ENCODE measurements around the gene GRSF1. TPM values are rescaled to one million over a fixed set of nuclear protein-coding genes. Genes with fewer than 3 reads are reported as not detected.

GRSF1 gene
- total RNA-seq, 1 donor from 2014 or later: 83.4 TPM

- H3K36me3 Mint-ChIP-seq (ENCODE audit: low read depth): peaks cover 24% of the 10 kb centered on the region
- no peak overlapping the region for H3K4me3 Mint-ChIP-seq (ENCODE audit: unreplicated experiment)
- peaks cover 24% of the 10 kb centered on the region for H3K4me1 Mint-ChIP-seq (ENCODE audit: low read depth)
- no peaks in the 10 kb centered on the region for H3K9me3 Mint-ChIP-seq (ENCODE audit: low read depth)
- no peak for DNase-seq (ENCODE audit: low spot score)
- peak overlapping the region; percentile 32 for H3K27ac Mint-ChIP-seq (ENCODE audit: unreplicated experiment)
- TF ChIP-seq CTCF (IDR thresholded peaks at IDR 0.05): no peak
- H3K27me3 Mint-ChIP-seq (ENCODE audit: low read depth): no peaks in the 10 kb centered on the region
Observed at GRCh38 chr4:70833675-70834074, 6.0 kb downstream of the GRSF1 start.

GRCh38 chr4:70831293-70831692 lies 8.4 kb downstream of the GRSF1 start:
- H3K4me1 Mint-ChIP-seq (ENCODE audit: low read depth): peaks cover 11% of the 10 kb centered on the region
- no peak for DNase-seq (ENCODE audit: low spot score)
- no peaks in the 10 kb centered on the region for H3K27me3 Mint-ChIP-seq (ENCODE audit: low read depth)
- H3K36me3 Mint-ChIP-seq (ENCODE audit: low read depth): peaks cover 31% of the 10 kb centered on the region
- no peak overlapping the region for H3K27ac Mint-ChIP-seq (ENCODE audit: unreplicated experiment)
- no peak overlapping the region for H3K4me3 Mint-ChIP-seq (ENCODE audit: unreplicated experiment)
- H3K9me3 Mint-ChIP-seq (ENCODE audit: low read depth): no peaks in the 10 kb centered on the region
- no peak for TF ChIP-seq CTCF (IDR thresholded peaks at IDR 0.05)

GRCh38 chr4:70830054-70830453 lies 9.6 kb downstream of the GRSF1 start:
- TF ChIP-seq CTCF (IDR thresholded peaks at IDR 0.05): no peak
- Mint-ChIP-seq H3K9me3 (ENCODE audit: low read depth) (no peaks in the 10 kb centered on the region), H3K27ac (ENCODE audit: unreplicated experiment) (no peak overlapping the region), H3K36me3 (ENCODE audit: low read depth) (peaks cover 40% of the 10 kb centered on the region), H3K27me3 (ENCODE audit: low read depth) (no peaks in the 10 kb centered on the region), H3K4me3 (ENCODE audit: unreplicated experiment) (no peak overlapping the region), H3K4me1 (ENCODE audit: low read depth) (peaks cover 4% of the 10 kb centered on the region)
- no peak for DNase-seq (ENCODE audit: low spot score)

- H3K27ac Mint-ChIP-seq (ENCODE audit: unreplicated experiment): no peak overlapping the region
- TF ChIP-seq CTCF (IDR thresholded peaks at IDR 0.05): no peak
- peaks cover 41% of the 10 kb centered on the region for H3K36me3 Mint-ChIP-seq (ENCODE audit: low read depth)
- H3K4me3 Mint-ChIP-seq (ENCODE audit: unreplicated experiment): no peak overlapping the region
- H3K4me1 Mint-ChIP-seq (ENCODE audit: low read depth): peaks cover 4% of the 10 kb centered on the region
- no peaks in the 10 kb centered on the region for H3K9me3 Mint-ChIP-seq (ENCODE audit: low read depth)
- no peaks in the 10 kb centered on the region for H3K27me3 Mint-ChIP-seq (ENCODE audit: low read depth)
- DNase-seq (ENCODE audit: low spot score): no peak
Observed at GRCh38 chr4:70829492-70829891, 10.2 kb downstream of the GRSF1 start.

GRCh38 chr4:70829015-70829414 lies 10.7 kb downstream of the GRSF1 start:
- Mint-ChIP-seq H3K4me1 (ENCODE audit: low read depth) (peaks cover 4% of the 10 kb centered on the region), H3K4me3 (ENCODE audit: unreplicated experiment) (no peak overlapping the region), H3K27me3 (ENCODE audit: low read depth) (no peaks in the 10 kb centered on the region), H3K9me3 (ENCODE audit: low read depth) (no peaks in the 10 kb centered on the region), H3K36me3 (ENCODE audit: low read depth) (peaks cover 41% of the 10 kb centered on the region), H3K27ac (ENCODE audit: unreplicated experiment) (no peak overlapping the region)
- no peak for TF ChIP-seq CTCF (IDR thresholded peaks at IDR 0.05)
- DNase-seq (ENCODE audit: low spot score): no peak
